ENCODE data around the gene DHRS7C. TPM values are rescaled to one million over a fixed set of nuclear protein-coding genes. Genes with fewer than 3 reads are reported as not detected.
A peak's percentile ranks its signal among the peaks of the same experiment; 100 is the strongest.
"Not testable (repeated sequence)": the region's sequence is repeated elsewhere in the genome, so short reads cannot be mapped to it uniquely, and the experiment has no call there.

The DHRS7C gene
- total RNA-seq, 1 experiment from 2014 or later = not detected

DNA sequence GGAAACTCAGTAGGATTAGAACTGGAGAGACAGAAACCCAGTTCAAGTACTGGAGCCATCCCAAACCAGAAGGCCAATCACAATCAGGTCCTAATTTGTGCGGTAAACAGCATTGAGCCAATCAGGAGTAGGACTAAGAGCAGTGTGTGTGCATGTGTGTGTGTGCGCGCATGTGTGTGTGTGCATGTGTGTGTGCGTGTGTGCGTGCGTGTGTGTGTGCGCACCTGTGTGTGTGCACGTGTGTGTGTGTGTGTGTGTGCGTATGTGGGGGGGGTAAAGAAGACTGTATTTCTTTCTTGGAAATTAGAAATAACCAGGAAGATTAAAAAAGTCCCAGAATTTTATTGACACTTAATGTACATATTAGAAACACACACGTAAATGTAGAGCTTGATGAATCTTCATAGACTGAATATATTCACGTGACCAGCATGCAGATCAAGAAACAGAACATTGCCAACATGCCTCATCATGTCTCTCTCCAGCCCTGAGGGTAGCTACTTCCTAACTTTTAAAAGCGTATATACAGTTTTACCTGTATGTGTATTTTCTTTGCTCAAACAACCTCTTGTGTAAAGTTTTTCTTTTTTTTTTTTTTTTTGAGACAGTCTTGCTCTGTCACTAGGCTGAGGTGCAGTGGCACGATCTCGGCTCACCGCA is 919 bp upstream of the DHRS7C start:
- Histone ChIP-seq H3K9me3 (replicated peaks) (no peaks in the 10 kb centered on the region), H3K36me3 (no peaks in the 10 kb centered on the region), H3K27ac (no peak overlapping the region), H3K27me3 (no peaks in the 10 kb centered on the region), H3K4me1 (no peaks in the 10 kb centered on the region), H3K4me3 (no peak overlapping the region)
- DNase-seq = no peak

DNA sequence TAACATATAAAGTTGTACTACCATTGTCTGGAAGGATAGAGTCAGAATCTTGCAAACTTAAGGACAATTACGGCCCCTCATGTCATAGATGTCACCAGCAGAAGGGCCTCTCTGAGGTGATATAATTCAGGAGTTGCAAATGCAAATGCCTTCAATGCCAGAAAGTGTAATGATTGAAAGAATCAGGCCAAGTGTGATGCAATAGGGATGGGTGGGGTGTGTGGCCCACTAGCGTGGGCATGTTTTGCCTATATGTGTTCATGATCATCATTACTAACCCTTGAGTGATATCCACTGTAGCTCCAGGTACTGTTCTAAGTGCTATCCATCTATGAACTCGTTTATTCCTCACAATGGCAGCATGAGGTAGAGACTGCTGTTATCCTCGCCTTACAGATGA is 1.1 kb downstream of the DHRS7C start:
- H3K4me3 ChIP-seq = no peak overlapping the region
- no peaks in the 10 kb centered on the region for H3K9me3 ChIP-seq (replicated peaks)
- no peaks in the 10 kb centered on the region for H3K36me3 ChIP-seq
- no peak for DNase-seq
- no peak overlapping the region for H3K27ac ChIP-seq
- H3K4me1 ChIP-seq = no peaks in the 10 kb centered on the region
- no peaks in the 10 kb centered on the region for H3K27me3 ChIP-seq

DNA sequence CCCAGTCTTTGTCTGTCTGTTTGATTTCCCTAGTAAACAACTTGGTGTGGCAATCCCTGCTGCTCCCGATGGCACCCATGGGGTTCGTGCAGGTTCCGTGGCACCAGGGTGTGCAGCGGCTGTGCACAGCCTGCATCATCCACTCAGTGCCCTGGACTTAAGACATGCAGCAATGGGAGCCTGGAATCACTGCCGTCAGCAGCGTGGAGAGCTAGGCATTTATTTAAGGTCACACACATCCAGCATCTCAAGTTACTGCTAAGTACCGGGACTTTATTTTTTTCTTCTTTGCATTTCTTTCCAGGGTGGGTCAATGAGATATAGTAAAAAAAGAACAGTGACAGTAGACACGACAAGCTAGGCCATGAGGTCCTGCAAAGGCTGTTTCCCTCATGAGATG is 2.8 kb downstream of the DHRS7C start:
- Histone ChIP-seq H3K4me3 (no peak overlapping the region), H3K9me3 (replicated peaks) (no peaks in the 10 kb centered on the region), H3K27ac (no peak overlapping the region), H3K36me3 (no peaks in the 10 kb centered on the region), H3K4me1 (no peaks in the 10 kb centered on the region), H3K27me3 (no peaks in the 10 kb centered on the region)
- DNase-seq = no peak

DNA sequence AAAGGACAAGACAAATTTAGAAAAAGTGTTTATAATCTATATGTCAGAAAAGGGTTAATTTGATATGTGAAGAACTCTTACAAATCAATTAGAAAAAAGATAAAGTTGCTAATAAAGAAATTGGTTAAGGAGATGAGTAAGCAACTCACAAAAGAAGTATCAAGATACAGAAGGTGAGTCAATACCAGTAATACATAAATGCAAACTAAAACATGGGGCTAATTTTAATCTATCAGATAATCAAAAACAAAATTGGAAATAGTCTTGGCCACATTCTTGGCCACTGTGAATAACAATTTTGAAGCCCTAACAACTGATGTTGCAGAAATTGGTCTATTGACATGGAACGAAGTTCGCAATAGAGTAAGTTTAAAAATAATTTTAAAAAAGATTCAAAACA is 6.8 kb downstream of the DHRS7C start:
- DNase-seq = no peak
- Histone ChIP-seq H3K9me3 (replicated peaks) (no peaks in the 10 kb centered on the region), H3K4me3 (no peak overlapping the region), H3K36me3 (no peaks in the 10 kb centered on the region), H3K27me3 (no peaks in the 10 kb centered on the region), H3K27ac (no peak overlapping the region), H3K4me1 (no peaks in the 10 kb centered on the region)

DNA sequence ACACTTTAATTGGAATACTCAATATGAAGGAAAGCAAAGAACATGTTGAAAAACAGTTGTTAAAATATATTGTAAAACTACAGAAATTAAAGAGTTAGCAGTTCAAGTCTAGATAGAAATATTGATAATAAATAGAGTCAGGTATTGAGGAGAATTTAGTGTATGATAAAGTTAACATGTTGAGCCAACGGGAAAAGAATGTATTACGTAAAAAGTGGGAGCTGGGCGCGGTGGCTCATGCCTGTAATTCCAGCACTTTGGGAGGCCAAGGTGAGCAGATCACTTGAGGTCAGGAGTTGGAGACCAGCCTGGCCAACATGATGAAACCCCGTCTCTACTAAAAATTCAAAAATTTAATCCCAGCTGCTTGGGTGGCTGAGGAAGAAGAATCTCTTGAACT is 7.9 kb downstream of the DHRS7C start:
- H3K9me3 ChIP-seq (replicated peaks) = not testable (repeated sequence)

DNA sequence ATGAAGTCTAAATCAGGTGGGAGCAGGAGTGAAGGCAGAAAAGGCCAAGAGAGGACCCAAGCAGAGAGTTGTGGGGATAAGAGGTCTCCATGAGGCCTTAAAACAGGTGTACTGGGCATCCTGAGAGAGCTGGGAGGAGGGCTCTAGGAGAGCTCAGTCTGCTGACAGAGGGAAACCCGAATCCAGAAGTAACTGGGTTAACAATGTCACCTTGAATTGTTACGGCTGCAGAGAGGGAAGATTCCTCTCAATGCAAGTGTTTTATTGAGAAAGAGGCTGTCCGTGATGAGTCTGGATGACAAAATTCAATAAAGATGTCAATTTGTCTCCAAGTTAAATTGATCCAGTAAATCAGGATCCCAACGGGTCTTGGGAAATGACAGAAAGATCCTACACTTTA is 8.3 kb downstream of the DHRS7C start:
- no peaks in the 10 kb centered on the region for H3K9me3 ChIP-seq (replicated peaks)
- H3K27ac ChIP-seq = no peak overlapping the region
- DNase-seq = no peak
- no peaks in the 10 kb centered on the region for H3K4me1 ChIP-seq
- no peaks in the 10 kb centered on the region for H3K27me3 ChIP-seq
- no peak overlapping the region for H3K4me3 ChIP-seq
- H3K36me3 ChIP-seq = no peaks in the 10 kb centered on the region

More for the DNA sequence above, 7.9 kb downstream of the DHRS7C start:
- not testable (repeated sequence) for H3K4me3 ChIP-seq, DNase-seq, H3K27me3 ChIP-seq, H3K4me1 ChIP-seq, H3K36me3 ChIP-seq, H3K27ac ChIP-seq

DNA sequence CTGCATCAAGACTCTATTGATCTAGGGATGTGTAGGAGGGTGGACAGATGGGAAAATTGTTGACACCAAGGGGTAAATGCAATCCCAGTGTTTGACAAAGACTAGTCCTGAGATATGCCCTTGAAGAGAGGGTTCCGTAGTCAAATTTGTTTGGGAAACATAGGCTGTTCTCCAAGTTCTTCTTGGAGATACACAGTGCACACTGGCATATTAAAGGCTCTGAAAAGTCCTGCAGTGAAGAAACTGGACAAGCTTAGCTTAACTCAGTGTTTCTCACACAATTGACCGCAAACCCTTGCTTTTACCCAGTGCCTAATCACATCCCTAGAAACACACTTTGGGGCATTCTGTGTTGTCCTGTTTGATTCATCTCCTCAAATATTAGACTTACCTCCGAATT is 10.8 kb downstream of the DHRS7C start:
- no peaks in the 10 kb centered on the region for H3K9me3 ChIP-seq (replicated peaks)
- DNase-seq = no peak

DNA sequence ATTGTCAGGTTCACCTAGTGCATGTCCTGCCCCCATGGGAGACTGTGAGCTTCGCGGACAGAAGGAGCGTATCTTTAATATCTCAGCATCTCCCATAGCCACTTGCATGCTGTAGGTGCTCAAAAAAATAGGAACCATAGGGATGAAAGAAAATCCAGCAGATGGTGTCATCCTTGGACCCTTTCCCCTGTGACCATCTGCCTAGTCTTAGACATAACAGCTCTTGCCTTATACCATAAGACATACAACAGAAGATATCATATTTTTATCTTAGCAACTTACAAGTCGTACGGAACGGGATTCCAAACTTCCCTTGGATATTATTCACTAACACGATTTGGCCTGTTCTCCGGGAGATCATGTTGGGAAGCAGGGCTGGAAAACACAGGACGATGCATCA is 14.5 kb downstream of the DHRS7C start:
- no peaks in the 10 kb centered on the region for H3K4me1 ChIP-seq
- no peaks in the 10 kb centered on the region for H3K36me3 ChIP-seq
- no peaks in the 10 kb centered on the region for H3K9me3 ChIP-seq (replicated peaks)
- no peaks in the 10 kb centered on the region for H3K27me3 ChIP-seq
- H3K27ac ChIP-seq = no peak overlapping the region
- no peak overlapping the region for H3K4me3 ChIP-seq
- DNase-seq = no peak

More for the DNA sequence above, 10.8 kb downstream of the DHRS7C start:
- Histone ChIP-seq H3K27me3 (no peaks in the 10 kb centered on the region), H3K4me3 (no peak overlapping the region), H3K36me3 (no peaks in the 10 kb centered on the region), H3K27ac (no peak overlapping the region), H3K4me1 (no peaks in the 10 kb centered on the region)

DNA sequence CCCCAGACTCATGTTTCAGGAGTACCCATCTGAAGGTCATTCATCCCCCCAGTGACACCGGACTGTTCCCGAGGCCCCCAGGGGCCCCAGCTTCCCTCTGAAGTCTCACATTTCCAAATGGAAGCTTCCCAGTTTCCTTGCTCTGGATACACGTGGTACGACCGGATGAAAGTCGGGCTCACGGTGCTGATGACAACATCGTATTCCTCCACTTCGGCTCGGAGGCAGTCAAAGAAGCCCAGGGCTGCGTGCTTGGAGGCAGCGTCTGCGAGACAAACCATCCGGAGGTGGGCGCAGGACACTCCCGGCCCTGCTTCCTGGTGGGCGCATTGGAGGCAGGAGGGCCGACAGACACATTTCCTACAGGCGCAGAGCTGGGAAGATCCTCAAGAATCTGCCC is 18.7 kb downstream of the DHRS7C start:
- no peaks in the 10 kb centered on the region for H3K4me1 ChIP-seq
- DNase-seq = no peak

DNA sequence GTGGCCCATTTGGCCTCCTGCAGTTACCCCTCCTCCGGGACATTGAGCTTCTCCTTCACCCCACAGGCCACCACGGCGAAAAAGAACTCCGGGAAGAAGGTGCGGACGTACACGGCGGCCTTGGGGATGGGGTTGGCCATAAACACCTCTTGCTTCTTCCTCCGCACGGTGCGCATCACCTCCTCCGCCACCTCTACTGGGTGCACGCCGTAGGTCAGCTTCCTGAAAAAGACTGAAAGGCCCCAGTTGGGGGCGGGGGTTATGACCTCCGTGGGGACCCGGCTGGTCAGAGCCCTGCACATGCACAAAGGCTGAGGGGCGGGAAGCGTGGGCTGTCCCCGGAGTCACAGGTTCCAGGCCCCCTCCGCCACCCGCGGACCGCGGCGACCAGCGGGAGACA is 19.9 kb downstream of the DHRS7C start:
- no peaks in the 10 kb centered on the region for H3K36me3 ChIP-seq
- no peaks in the 10 kb centered on the region for H3K27me3 ChIP-seq
- no peak overlapping the region for H3K27ac ChIP-seq
- H3K4me3 ChIP-seq = no peak overlapping the region
- no peaks in the 10 kb centered on the region for H3K9me3 ChIP-seq (replicated peaks)
- no peak for DNase-seq
- no peaks in the 10 kb centered on the region for H3K4me1 ChIP-seq

More for the DNA sequence above, 18.7 kb downstream of the DHRS7C start:
- H3K9me3 ChIP-seq (replicated peaks) = no peaks in the 10 kb centered on the region
- no peaks in the 10 kb centered on the region for H3K36me3 ChIP-seq
- H3K27ac ChIP-seq = no peak overlapping the region
- no peak overlapping the region for H3K4me3 ChIP-seq
- no peaks in the 10 kb centered on the region for H3K27me3 ChIP-seq

DNA sequence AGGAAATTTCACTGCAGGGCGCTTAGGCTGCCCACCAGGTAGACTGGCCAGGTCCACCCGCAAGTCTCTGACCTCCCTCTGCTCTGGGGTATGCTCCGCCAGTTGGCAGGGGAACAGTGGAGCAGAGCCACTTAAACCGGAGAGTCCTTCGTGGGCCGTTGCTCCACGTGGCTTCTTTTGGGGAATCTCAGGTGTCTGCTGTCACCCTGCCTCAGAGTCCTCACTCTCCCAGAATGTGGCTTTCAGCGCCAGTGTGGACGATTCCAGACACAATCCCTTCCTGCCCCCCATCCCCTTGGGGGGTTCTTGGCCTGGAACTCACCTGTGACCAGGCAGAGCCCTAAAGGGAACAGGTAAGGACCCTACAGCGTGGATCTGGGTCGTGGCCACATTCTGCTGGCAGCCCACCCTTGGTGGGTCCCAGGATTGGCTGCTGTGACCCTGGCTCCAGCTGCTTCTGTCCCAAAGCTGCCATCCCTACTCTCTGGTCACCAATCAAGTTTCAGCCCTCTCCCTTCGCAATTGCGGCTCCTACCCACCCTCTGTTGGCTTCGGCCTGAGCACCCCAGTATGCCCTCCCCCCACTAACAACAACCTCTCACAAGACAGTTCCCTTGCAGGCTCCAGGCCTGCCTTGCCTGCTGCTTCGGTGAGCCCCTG is 22.2 kb downstream of the DHRS7C start:
- H3K27me3 ChIP-seq = no peaks in the 10 kb centered on the region
- no peak for DNase-seq
- no peaks in the 10 kb centered on the region for H3K9me3 ChIP-seq (replicated peaks)
- H3K4me3 ChIP-seq = no peak overlapping the region
- no peaks in the 10 kb centered on the region for H3K4me1 ChIP-seq
- no peak overlapping the region for H3K27ac ChIP-seq
- H3K36me3 ChIP-seq = no peaks in the 10 kb centered on the region

DNA sequence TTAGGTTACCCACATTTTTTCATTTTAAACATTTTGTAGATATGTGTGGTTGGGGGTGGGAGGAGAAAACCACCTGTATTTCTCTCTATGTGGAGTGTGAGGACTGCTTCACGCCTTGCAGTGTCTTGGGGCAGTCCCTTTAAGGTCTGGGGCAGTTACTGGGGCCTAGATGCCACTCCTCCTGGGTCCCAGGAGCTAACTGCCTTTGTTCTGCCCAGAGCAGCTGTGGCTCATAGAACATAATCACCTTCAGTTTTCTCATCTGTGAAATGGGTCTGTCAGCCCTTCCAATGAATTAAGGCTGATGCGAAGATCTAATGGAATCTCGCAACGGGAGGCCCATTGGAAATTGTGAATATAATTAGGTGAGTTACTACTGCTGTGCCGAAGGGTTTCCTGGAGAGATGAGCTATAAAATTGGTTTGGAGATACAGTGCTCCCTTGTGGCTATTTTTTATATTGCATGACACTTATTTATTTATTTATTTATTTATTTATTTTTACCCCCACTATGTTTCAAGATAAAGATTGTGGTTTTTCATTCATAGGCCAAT is 22.9 kb downstream of the DHRS7C start:
- H3K36me3 ChIP-seq = no peaks in the 10 kb centered on the region
- H3K27me3 ChIP-seq = no peaks in the 10 kb centered on the region
- no peak overlapping the region for H3K27ac ChIP-seq
- no peaks in the 10 kb centered on the region for H3K4me1 ChIP-seq
- DNase-seq = peak in 1 of 2 experiments; percentile 38
- no peaks in the 10 kb centered on the region for H3K9me3 ChIP-seq (replicated peaks)
- no peak overlapping the region for H3K4me3 ChIP-seq

DNA sequence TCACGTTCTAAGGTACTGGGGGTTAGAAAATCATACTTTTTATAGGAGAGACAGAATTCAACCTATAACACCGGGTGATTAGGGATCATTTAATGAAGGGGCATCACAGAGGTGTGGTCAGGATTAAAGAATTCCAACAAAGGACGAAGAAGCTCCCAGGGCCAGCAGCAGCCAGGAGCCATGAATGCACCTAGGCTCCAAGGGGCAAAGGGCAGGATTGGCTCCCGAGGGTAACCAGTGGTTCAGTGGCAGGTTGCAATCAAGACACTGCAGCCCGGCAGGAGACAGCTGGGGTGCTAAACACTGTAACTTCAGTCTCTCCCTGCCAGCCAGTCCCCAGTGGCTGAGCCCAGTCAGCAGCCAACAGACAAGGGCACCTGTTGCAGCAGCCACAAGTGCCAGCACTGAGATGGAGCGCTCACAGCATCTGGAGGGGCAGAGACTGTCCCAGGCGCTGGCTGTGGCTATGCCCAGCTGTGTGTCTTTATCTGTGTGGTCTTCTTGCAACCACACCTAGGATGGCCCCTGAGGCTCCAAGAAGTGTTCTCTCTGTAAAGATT is 23.9 kb downstream of the DHRS7C start:
- Histone ChIP-seq H3K27me3 (no peaks in the 10 kb centered on the region), H3K4me1 (no peaks in the 10 kb centered on the region), H3K27ac (no peak overlapping the region), H3K36me3 (no peaks in the 10 kb centered on the region), H3K4me3 (no peak overlapping the region), H3K9me3 (replicated peaks) (no peaks in the 10 kb centered on the region)
- DNase-seq = peak; percentile 18 to 30

DNA sequence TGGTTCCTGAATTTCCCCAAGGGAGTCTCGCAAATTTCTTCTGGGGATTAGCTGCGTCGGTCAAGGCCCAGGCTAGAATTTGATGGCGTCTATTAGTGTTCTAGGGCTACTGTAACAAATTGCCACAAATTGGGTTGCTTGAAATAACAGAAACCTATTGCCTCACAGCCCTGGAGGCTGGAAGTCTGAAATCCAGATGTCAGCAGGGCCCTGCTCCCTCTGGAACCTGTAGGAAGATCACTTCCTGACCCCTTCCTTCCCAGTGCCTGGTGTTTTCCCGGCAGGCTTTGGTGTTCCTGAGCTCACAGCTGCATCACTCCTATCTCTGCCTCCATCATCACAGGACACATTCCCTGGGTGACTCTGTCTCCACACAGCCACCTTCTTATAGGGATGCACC is 24.4 kb downstream of the DHRS7C start:
- DNase-seq = no peak
- H3K4me3 ChIP-seq = no peak overlapping the region
- no peaks in the 10 kb centered on the region for H3K4me1 ChIP-seq
- H3K36me3 ChIP-seq = no peaks in the 10 kb centered on the region
- no peak overlapping the region for H3K27ac ChIP-seq
- H3K27me3 ChIP-seq = no peaks in the 10 kb centered on the region
- H3K9me3 ChIP-seq (replicated peaks) = no peaks in the 10 kb centered on the region

DNA sequence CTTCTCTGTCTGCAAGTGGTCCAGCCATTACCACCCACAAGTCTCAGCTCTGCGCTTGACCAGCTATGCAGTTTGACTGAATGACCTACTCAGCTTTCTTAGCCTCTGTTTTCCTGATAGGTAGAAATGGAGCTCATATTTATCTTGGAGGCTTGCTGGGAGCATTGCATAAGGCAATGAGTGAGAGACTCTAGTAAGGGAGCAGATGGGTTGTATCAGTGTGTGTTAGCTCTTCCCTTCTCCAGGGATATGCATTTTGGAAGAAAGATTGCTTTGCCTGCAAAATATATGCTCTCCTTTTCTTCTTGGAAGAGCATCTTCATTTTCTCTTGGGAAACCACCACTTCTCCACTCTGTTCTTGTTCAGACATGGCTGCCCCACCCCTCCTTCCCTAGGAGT is 26.1 kb downstream of the DHRS7C start:
- Histone ChIP-seq H3K27ac (no peak overlapping the region), H3K9me3 (replicated peaks) (no peaks in the 10 kb centered on the region), H3K4me3 (no peak overlapping the region), H3K36me3 (no peaks in the 10 kb centered on the region), H3K27me3 (no peaks in the 10 kb centered on the region), H3K4me1 (no peaks in the 10 kb centered on the region)
- no peak for DNase-seq
